Esophagus squamous epithelium (tissue), 5 donors: ENCODE measurements around the gene ZNF497. TPM values are rescaled to one million over a fixed set of nuclear protein-coding genes. Genes with fewer than 3 reads are reported as not detected.
"Not testable (repeated sequence)": the region's sequence is repeated elsewhere in the genome, so short reads cannot be mapped to it uniquely, and the experiment has no call there.

ENCODE experiments used
- DNase-seq: peaks from one replicate; lab custom pipeline; 2025; lab: John Stamatoyannopoulos, UW
- H3K27ac ChIP-seq, 4 donors: fragments of 200-600 bp; sonication (generic); one replicate each; pipeline ENCODE4 v1.5.1; 2016 to 2019; ENCODE audit warnings: mild to moderate bottlenecking in 1 of 4
- H3K27me3 ChIP-seq, 4 donors: fragments of 200-600 bp; sonication (generic); 1 replicate in 3 of 4; 2 replicates in 1 of 4; pipeline versions ENCODE4 v1.5.1 to v1.6.0; 2017 to 2021; ENCODE audit warnings: antibody characterized with exemption in 1 of 4
- H3K36me3 ChIP-seq, 3 donors: fragments of 200-600 bp; sonication (generic); one replicate each; pipeline ENCODE4 v1.5.1; 2016 to 2019
- H3K4me1 ChIP-seq, 3 donors: fragments of 200-600 bp; sonication (generic); one replicate each; pipeline ENCODE4 v1.5.1; 2017 to 2019
- H3K4me3 ChIP-seq, 4 donors: fragments of 200-600 bp; sonication (generic); 1 replicate in 3 of 4; 2 replicates in 1 of 4; pipeline ENCODE4 v1.5.1; 2016 to 2019; ENCODE audit warnings: mild to moderate bottlenecking in 2 of 4, moderate library complexity in 1 of 4
- H3K9me3 ChIP-seq, 3 donors: fragments of 200-600 bp; sonication (generic); one replicate each; pipeline ENCODE4 v1.5.1; 2016 to 2019
- POLR2A ChIP-seq, 4 donors: fragments of 450-650 bp; IDR thresholded peaks; one replicate each; pipeline ENCODE4 v1.6.1; 2017; ENCODE audit warnings: antibody characterized with exemption in 4 of 4, mild to moderate bottlenecking in 4 of 4, moderate library complexity in 3 of 4
- WGBS, 2 donors: methylation state at CpG; one replicate each; pipeline ENCODE4 v1.1.5; 2018; 5-methylcytosine and 5-hydroxymethylcytosine counted together
- intact Hi-C: fragments of 100-400 bp; cut with DNase I; formaldehyde crosslinking; loops from one replicate; pipeline ENCODE4 v1.15.0; 2022
- total RNA-seq, 4 donors: library from RNA; depleted of rRNA; stranded (reverse); fragments of >200 nt; gene quantifications; one replicate each; pipeline ENCODE4 v1.1.0, GENCODE V29; 2016
- TF ChIP-seq, protein P1 (sequence below), 6 experiments: fragments of 450-650 bp in 4 of 6; fragments of 200-600 bp in 2 of 6; sonication (generic) in 2 of 6; IDR thresholded peaks; one replicate each; pipeline ENCODE4 v1.5.1; 2016 to 2019; ENCODE audit warnings: antibody characterized with exemption in 6 of 6, mild to moderate bottlenecking in 4 of 6, moderate library complexity in 4 of 6
- donor health status: DM: yes; HTN: yes; CAD: no.

The ZNF497 gene
- total RNA-seq, 4 donors from 2014 or later = 0.87 to 1.9 (median 1.4) TPM

DNA sequence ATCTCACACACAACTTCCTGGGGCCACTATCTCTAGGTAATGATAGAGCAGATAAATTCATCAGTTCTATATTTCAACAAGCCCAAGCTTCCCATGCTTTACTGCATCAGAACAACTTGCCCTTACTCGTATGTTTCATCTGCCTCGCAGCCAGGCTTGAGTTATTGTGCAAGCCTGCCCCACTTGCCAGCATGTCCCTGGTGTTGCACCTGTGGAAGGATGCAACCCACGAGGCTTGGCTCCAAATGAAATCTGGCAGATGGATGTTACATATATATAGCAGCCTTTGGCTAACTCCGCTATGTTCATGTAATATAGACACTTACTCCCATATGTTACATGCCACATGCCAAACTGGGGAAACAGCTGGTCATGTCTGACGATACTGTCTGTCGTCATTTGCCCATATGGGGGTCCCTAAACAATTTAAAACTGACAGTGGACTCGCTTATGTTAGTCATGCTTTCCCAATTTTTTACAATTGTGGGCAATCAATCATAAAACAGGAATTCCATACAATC is 51.1 kb downstream of the ZNF497 start:
- no peaks in the 10 kb centered on the region for H3K27me3 ChIP-seq
- peaks cover 0 to 98% (median 21%) of the 10 kb centered on the region in 3 donors for H3K36me3 ChIP-seq
- H3K4me3 ChIP-seq = no peak overlapping the region
- H3K9me3 ChIP-seq = no peaks in the 10 kb centered on the region
- WGBS, 2 donors = 58 to 66% methylated on average over 6 of the region's 7 CpGs
- TF ChIP-seq, protein P1, sequence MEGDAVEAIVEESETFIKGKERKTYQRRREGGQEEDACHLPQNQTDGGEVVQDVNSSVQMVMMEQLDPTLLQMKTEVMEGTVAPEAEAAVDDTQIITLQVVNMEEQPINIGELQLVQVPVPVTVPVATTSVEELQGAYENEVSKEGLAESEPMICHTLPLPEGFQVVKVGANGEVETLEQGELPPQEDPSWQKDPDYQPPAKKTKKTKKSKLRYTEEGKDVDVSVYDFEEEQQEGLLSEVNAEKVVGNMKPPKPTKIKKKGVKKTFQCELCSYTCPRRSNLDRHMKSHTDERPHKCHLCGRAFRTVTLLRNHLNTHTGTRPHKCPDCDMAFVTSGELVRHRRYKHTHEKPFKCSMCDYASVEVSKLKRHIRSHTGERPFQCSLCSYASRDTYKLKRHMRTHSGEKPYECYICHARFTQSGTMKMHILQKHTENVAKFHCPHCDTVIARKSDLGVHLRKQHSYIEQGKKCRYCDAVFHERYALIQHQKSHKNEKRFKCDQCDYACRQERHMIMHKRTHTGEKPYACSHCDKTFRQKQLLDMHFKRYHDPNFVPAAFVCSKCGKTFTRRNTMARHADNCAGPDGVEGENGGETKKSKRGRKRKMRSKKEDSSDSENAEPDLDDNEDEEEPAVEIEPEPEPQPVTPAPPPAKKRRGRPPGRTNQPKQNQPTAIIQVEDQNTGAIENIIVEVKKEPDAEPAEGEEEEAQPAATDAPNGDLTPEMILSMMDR (IDR thresholded peaks at IDR 0.05) = no peak
- TF ChIP-seq POLR2A (IDR thresholded peaks at IDR 0.05) = no peak
- peaks cover 0 to 17% (median 8%) of the 10 kb centered on the region in 3 donors for H3K4me1 ChIP-seq
- intact Hi-C loops = no loop called here
- H3K27ac ChIP-seq = no peak overlapping the region
- DNase-seq = no peak

DNA sequence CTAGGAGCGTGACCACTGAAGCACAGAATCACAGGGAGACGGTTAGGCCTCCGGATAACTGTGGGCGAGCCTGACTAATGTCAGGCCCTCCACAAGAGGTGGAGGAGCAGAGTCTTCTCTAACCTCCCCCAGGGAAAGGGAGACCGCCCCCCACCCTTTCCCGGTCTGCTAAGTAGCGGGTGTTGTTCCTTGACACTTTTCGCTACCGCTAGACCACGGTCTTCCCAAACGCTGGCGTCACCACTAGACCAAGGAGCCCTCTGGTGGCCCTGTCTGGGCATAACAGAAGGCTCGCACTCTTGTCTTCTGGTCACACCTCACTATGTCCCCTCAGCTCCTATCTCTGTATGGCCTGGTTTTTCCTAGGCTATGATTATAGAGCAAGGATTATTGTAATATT is 51.9 kb downstream of the ZNF497 start:
- H3K4me3 ChIP-seq, H3K27ac ChIP-seq, DNase-seq, intact Hi-C loops, H3K27me3 ChIP-seq, H3K9me3 ChIP-seq: not testable (repeated sequence)
- H3K36me3 ChIP-seq = peaks cover 0 to 93% (median 21%) of the 10 kb centered on the region in 3 donors
- TF ChIP-seq, protein P1 (IDR thresholded peaks at IDR 0.05) = peak in 5 of 6 experiments; percentile 19 to 51 (median 32)
- peaks cover 6 to 24% (median 15%) of the 10 kb centered on the region in 3 donors for H3K4me1 ChIP-seq
- WGBS, 2 donors = 85% methylated on average over 8 to 12 of the region's 13 CpGs

DNA sequence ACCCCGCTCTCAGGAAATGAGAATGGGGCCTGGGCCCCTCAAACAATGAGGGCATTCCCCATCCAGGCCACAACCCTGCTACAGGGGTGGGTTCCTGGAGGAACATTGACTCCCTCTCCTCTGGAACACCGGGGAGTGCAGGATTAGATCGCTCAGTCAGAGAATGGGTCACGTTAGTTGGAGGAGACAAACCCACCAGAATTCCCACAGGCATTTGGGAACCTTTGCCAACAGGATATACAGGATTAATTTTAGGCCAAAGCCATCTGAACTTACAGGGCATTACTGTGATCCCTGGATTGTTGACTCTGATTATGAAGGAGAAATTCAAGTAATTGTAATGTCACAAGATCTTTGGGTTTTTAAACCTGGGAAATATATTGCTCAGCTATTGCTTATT is 54.8 kb downstream of the ZNF497 start:
- intact Hi-C loops = no loop called here
- H3K27ac ChIP-seq = no peak overlapping the region
- DNase-seq = no peak
- no peaks in the 10 kb centered on the region for H3K27me3 ChIP-seq
- H3K9me3 ChIP-seq = no peaks in the 10 kb centered on the region
- WGBS, 2 donors = 77 to 84% methylated on average over 4 of the region's 4 CpGs
- peaks cover 0 to 64% (median 10%) of the 10 kb centered on the region in 3 donors for H3K36me3 ChIP-seq
- H3K4me3 ChIP-seq = no peak overlapping the region
- TF ChIP-seq, protein P1 (IDR thresholded peaks at IDR 0.05) = no peak
- no peak for TF ChIP-seq POLR2A (IDR thresholded peaks at IDR 0.05)
- peaks cover 6 to 35% (median 15%) of the 10 kb centered on the region in 3 donors for H3K4me1 ChIP-seq

DNA sequence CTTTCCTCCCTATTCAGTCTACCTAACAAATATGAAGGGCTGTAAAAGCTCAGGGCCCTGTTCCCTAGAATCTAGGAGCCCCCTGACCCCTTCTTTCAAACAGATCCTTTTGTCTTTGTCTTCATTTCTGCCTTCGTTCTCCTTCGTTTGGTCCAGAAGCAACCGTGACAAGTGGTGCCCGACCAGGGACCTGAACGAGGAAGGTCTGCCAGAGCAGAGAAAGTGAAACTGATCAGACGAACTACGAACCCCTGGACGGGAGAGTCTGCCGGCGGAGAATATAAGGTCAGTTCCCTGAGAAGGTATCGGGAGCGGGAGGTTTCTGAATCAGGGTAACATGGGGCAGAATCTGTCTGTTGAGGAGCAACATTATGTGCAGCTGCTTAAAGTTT is 56.6 kb downstream of the ZNF497 start:
- 28 to 67% methylated on average over 7 to 9 of the region's 12 CpGs for WGBS, 2 donors

More for the DNA sequence above, 56.6 kb downstream of the ZNF497 start:
- H3K9me3 ChIP-seq = no peaks in the 10 kb centered on the region
- H3K27ac ChIP-seq = peak overlapping the region; percentile 80 to 96 (median 92)
- no peaks in the 10 kb centered on the region for H3K27me3 ChIP-seq
- peak overlapping the region; percentile 61 to 94 (median 86) for H3K4me3 ChIP-seq
- H3K4me1 ChIP-seq = peaks cover 6 to 35% (median 15%) of the 10 kb centered on the region in 3 donors
- no peak for TF ChIP-seq POLR2A (IDR thresholded peaks at IDR 0.05)
- TF ChIP-seq, protein P1 (IDR thresholded peaks at IDR 0.05) = no peak
- DNase-seq = no peak
- H3K36me3 ChIP-seq = peaks cover 0 to 55% (median 0%) of the 10 kb centered on the region in 3 donors
- intact Hi-C loops = no loop called here
